Small intestine (tissue), 7 donors: Measurements from ENCODE around the gene SRR. TPM values are rescaled to one million over a fixed set of nuclear protein-coding genes. Genes with fewer than 3 reads are reported as not detected.

Source experiments
- DNase-seq, 2 donors: peaks; one replicate each; pipeline versions ENCODE4 v3.0.0 to v3.0.0-alpha.2; 2013
- FAIRE-seq: peaks from 2 replicates; lab custom pipeline; 2012; peaks lifted over from hg19 to GRCh38; lab: Jason Lieb, UNC
- H3K27ac ChIP-seq, 3 donors: one replicate each; pipeline ENCODE4 v1.5.1; 2013; ENCODE audit warnings: low read length in 2 of 3, mild to moderate bottlenecking in 2 of 3, control low read depth in 1 of 3, inconsistent platforms in 1 of 3, low read depth in 1 of 3, moderate library complexity in 1 of 3
- H3K27me3 ChIP-seq, 3 donors: one replicate each; pipeline ENCODE4 v1.6.1; 2013; ENCODE audit warnings: low read length in 3 of 3, inconsistent platforms in 1 of 3; ENCODE audit not compliant: control insufficient read depth in 3 of 3, insufficient read depth in 3 of 3
- H3K36me3 ChIP-seq, 3 donors: one replicate each; pipeline ENCODE4 v1.6.1; 2013; ENCODE audit warnings: low read length in 3 of 3, inconsistent platforms in 1 of 3, low read depth in 1 of 3, mild to moderate bottlenecking in 1 of 3, moderate library complexity in 1 of 3; ENCODE audit not compliant: control insufficient read depth in 3 of 3, insufficient read depth in 2 of 3
- H3K4me1 ChIP-seq, 3 donors: one replicate each; pipeline ENCODE4 v1.6.1; 2013; ENCODE audit warnings: low read length in 2 of 3, inconsistent platforms in 1 of 3, low read depth in 1 of 3, mild to moderate bottlenecking in 1 of 3, moderate library complexity in 1 of 3; ENCODE audit not compliant: control insufficient read depth in 3 of 3, insufficient read depth in 2 of 3
- H3K4me3 ChIP-seq, 3 donors: one replicate each; pipeline ENCODE4 v1.5.1; 2013; ENCODE audit warnings: low read length in 3 of 3, control low read depth in 1 of 3, inconsistent platforms in 1 of 3, low read depth in 1 of 3, mild to moderate bottlenecking in 1 of 3, moderate library complexity in 1 of 3
- H3K9me3 ChIP-seq, 2 donors: one replicate each; pipeline ENCODE4 v1.6.1; 2013; ENCODE audit warnings: low read depth in 1 of 2, low read length in 1 of 2; ENCODE audit not compliant: control insufficient read depth in 2 of 2, insufficient read depth in 1 of 2
- WGBS, 3 donors: extraction: QIAGEN DNeasy Blood & Tissue Kit; methylation state at CpG; one replicate each; pipeline ENCODE4 v1.1.7; 2013; 5-methylcytosine and 5-hydroxymethylcytosine counted together
- polyA plus RNA-seq, 4 donors: library from polyadenylated mRNA; stranded (reverse) in 3 of 4; unstranded in 1 of 4; fragments of 200-250 nt in 3 of 4; fragments of 120-200 nt in 1 of 4; gene quantifications; one replicate each; pipeline versions ENCODE4 v1.2.1 to v1.2.3, GENCODE V29; 2013
- donor health status: healthy with polysubstance abuse.
- donor health status: control.
- donor health status: control.
- donor health status: Bipolar disorder and iron deficiency.
- donor health status: healthy.

Gene SRR
- polyA plus RNA-seq, 4 donors, result 2.2 to 8.3 (median 4.7) TPM

GRCh38 chr17:2343421-2343820 is 39.7 kb downstream of the SRR start:
- Histone ChIP-seq H3K36me3 (peaks cover 0 to 20% (median 3%) of the 10 kb centered on the region in 3 donors), H3K4me3 (no peak overlapping the region), H3K27me3 (no peaks in the 10 kb centered on the region), H3K27ac (peak overlapping the region in 1 of 3 donors; percentile 24), H3K9me3 (no peaks in the 10 kb centered on the region), H3K4me1 (peaks cover 0 to 15% (median 5%) of the 10 kb centered on the region in 3 donors)
- no peak for FAIRE-seq
- WGBS, 3 donors, result 14 to 55% (median 25%) methylated on average over 5 of the region's 5 CpGs
- peak; percentile 54 to 86 for DNase-seq

- no peak for FAIRE-seq
- 90 to 92% (median 90%) methylated on average over 10 of the region's 10 CpGs for WGBS, 3 donors
Measured at GRCh38 chr17:2344528-2344927, 40.8 kb downstream of the SRR start.

GRCh38 chr17:2346475-2346874 is 42.7 kb downstream of the SRR start:
- H3K27ac ChIP-seq, result no peak overlapping the region
- FAIRE-seq (no peak), DNase-seq (no peak)
- peaks cover 0 to 17% (median 5%) of the 10 kb centered on the region in 3 donors for H3K4me1 ChIP-seq
- WGBS, 3 donors, result 84 to 92% (median 92%) methylated on average over 8 of the region's 8 CpGs
- H3K36me3 ChIP-seq, result peaks cover 0 to 31% (median 3%) of the 10 kb centered on the region in 3 donors
- H3K9me3 ChIP-seq, result no peaks in the 10 kb centered on the region
- no peaks in the 10 kb centered on the region for H3K27me3 ChIP-seq
- H3K4me3 ChIP-seq, result no peak overlapping the region

More at GRCh38 chr17:2344528-2344927, 40.8 kb downstream of the SRR start:
- H3K27me3 ChIP-seq, result no peaks in the 10 kb centered on the region
- peaks cover 0 to 17% (median 5%) of the 10 kb centered on the region in 3 donors for H3K4me1 ChIP-seq
- peaks cover 0 to 20% (median 3%) of the 10 kb centered on the region in 3 donors for H3K36me3 ChIP-seq
- no peak overlapping the region for H3K4me3 ChIP-seq
- no peak for DNase-seq
- no peak overlapping the region for H3K27ac ChIP-seq
- H3K9me3 ChIP-seq, result no peaks in the 10 kb centered on the region

- no peaks in the 10 kb centered on the region for H3K27me3 ChIP-seq
- peak overlapping the region in 1 of 3 donors; percentile 53 for H3K27ac ChIP-seq
- DNase-seq (peak; percentile 75 to 78), FAIRE-seq (no peak)
- no peaks in the 10 kb centered on the region for H3K9me3 ChIP-seq
- 51 to 64% (median 57%) methylated on average over 11 of the region's 11 CpGs for WGBS, 3 donors
- H3K4me1 ChIP-seq, result peaks cover 0 to 17% (median 5%) of the 10 kb centered on the region in 3 donors
- peaks cover 0 to 35% (median 0%) of the 10 kb centered on the region in 3 donors for H3K36me3 ChIP-seq
- no peak overlapping the region for H3K4me3 ChIP-seq
Measured at GRCh38 chr17:2347805-2348685, 44.3 kb downstream of the SRR start.

GRCh38 chr17:2351269-2351668 is 47.5 kb downstream of the SRR start:
- 94 to 99% (median 94%) methylated on average over 6 of the region's 6 CpGs for WGBS, 3 donors
- H3K27me3 ChIP-seq, result no peaks in the 10 kb centered on the region
- FAIRE-seq (no peak), DNase-seq (no peak)
- peaks cover 0 to 24% (median 0%) of the 10 kb centered on the region in 3 donors for H3K36me3 ChIP-seq
- no peaks in the 10 kb centered on the region for H3K9me3 ChIP-seq
- H3K4me1 ChIP-seq, result peaks cover 0 to 12% (median 0%) of the 10 kb centered on the region in 3 donors
- no peak overlapping the region for H3K4me3 ChIP-seq
- no peak overlapping the region for H3K27ac ChIP-seq

- WGBS, 3 donors, result 89 to 93% (median 91%) methylated on average over 8 of the region's 8 CpGs
Measured at GRCh38 chr17:2354311-2354710, 50.6 kb downstream of the SRR start.

GRCh38 chr17:2357237-2357636 is 53.5 kb downstream of the SRR start:
- no peak for FAIRE-seq
- H3K4me1 ChIP-seq, result peaks cover 0 to 9% (median 2%) of the 10 kb centered on the region in 3 donors
- WGBS, 3 donors, result 96 to 97% (median 96%) methylated on average over 4 of the region's 4 CpGs
- peaks cover 0 to 35% (median 0%) of the 10 kb centered on the region in 3 donors for H3K36me3 ChIP-seq
- DNase-seq, result no peak
- H3K27me3 ChIP-seq, result no peaks in the 10 kb centered on the region
- H3K4me3 ChIP-seq, result no peak overlapping the region
- no peaks in the 10 kb centered on the region for H3K9me3 ChIP-seq
- H3K27ac ChIP-seq, result no peak overlapping the region

More at GRCh38 chr17:2354311-2354710, 50.6 kb downstream of the SRR start:
- Histone ChIP-seq H3K27ac (no peak overlapping the region), H3K36me3 (peaks cover 0 to 35% (median 0%) of the 10 kb centered on the region in 3 donors), H3K4me1 (peaks cover 0 to 4% (median 0%) of the 10 kb centered on the region in 3 donors), H3K4me3 (no peak overlapping the region), H3K9me3 (no peaks in the 10 kb centered on the region), H3K27me3 (no peaks in the 10 kb centered on the region)
- DNase-seq (no peak), FAIRE-seq (no peak)

GRCh38 chr17:2357931-2358434 is 54.2 kb downstream of the SRR start:
- Histone ChIP-seq H3K27ac (no peak overlapping the region), H3K27me3 (no peaks in the 10 kb centered on the region), H3K9me3 (no peaks in the 10 kb centered on the region), H3K4me3 (no peak overlapping the region), H3K4me1 (peaks cover 0 to 9% (median 2%) of the 10 kb centered on the region in 3 donors), H3K36me3 (peaks cover 0 to 40% (median 0%) of the 10 kb centered on the region in 3 donors)
- WGBS, 3 donors, result 91 to 93% (median 92%) methylated on average over 10 of the region's 10 CpGs
- FAIRE-seq (no peak), DNase-seq (no peak)
